GM21737 (cell line): ENCODE data around the gene C12orf43.

Experiments used
- ATAC-seq: cut with Tn5 transposase; IDR thresholded peaks from one replicate; pipeline ENCODE4 v1.9.1; 2021; ENCODE audit warnings: mild to moderate bottlenecking, moderate library complexity; ENCODE audit not compliant: unreplicated experiment

Gene C12orf43

GRCh38 chr12:120999191-121000120, 16.8 kb downstream of the C12orf43 start:
- ATAC-seq = no peak

- ATAC-seq = no peak
These were observed 17.9 kb downstream of the C12orf43 start for GRCh38 chr12:120998435-120998834.

GRCh38 chr12:120997448-120997847, 18.8 kb downstream of the C12orf43 start:
- no peak for ATAC-seq

GRCh38 chr12:120996133-120996746, 20.0 kb downstream of the C12orf43 start:
- no peak for ATAC-seq

GRCh38 chr12:120994589-120995337, 21.5 kb downstream of the C12orf43 start:
- ATAC-seq = no peak

GRCh38 chr12:120994059-120994458, 22.2 kb downstream of the C12orf43 start:
- no peak for ATAC-seq

- no peak for ATAC-seq
These were observed 22.8 kb downstream of the C12orf43 start for GRCh38 chr12:120993496-120993895.

GRCh38 chr12:120992989-120993388, 23.3 kb downstream of the C12orf43 start:
- no peak for ATAC-seq

GRCh38 chr12:120991965-120992364, 24.3 kb downstream of the C12orf43 start:
- no peak for ATAC-seq

- no peak for ATAC-seq
These were observed 25.7 kb downstream of the C12orf43 start for GRCh38 chr12:120990487-120991055.

- no peak for ATAC-seq
These were observed 26.6 kb downstream of the C12orf43 start for GRCh38 chr12:120989687-120990086.

- ATAC-seq = no peak
These were observed 27.6 kb downstream of the C12orf43 start for GRCh38 chr12:120988658-120989057.

- no peak for ATAC-seq
These were observed 28.1 kb downstream of the C12orf43 start for GRCh38 chr12:120988234-120988633.

GRCh38 chr12:120984351-120984898, 31.9 kb downstream of the C12orf43 start:
- no peak for ATAC-seq

GRCh38 chr12:120983759-120984158, 32.5 kb downstream of the C12orf43 start:
- no peak for ATAC-seq

GRCh38 chr12:120982659-120983058, 33.6 kb downstream of the C12orf43 start:
- ATAC-seq = no peak

- ATAC-seq = no peak
These were observed 34.8 kb downstream of the C12orf43 start for GRCh38 chr12:120981407-120981941.

- no peak for ATAC-seq
These were observed 35.4 kb downstream of the C12orf43 start for GRCh38 chr12:120980800-120981368.

GRCh38 chr12:120979862-120980696, 36.2 kb downstream of the C12orf43 start:
- ATAC-seq = no peak
